Right renal pelvis (tissue), 4 donors: ENCODE measurements around the gene SERPINB8. TPM values are rescaled to one million over a fixed set of nuclear protein-coding genes. Genes with fewer than 3 reads are reported as not detected.
"Not testable (repeated sequence)": the region's sequence is repeated elsewhere in the genome, so short reads cannot be mapped to it uniquely, and the experiment has no call there.

Source experiments
- DNase-seq, 4 donors: peaks; one replicate each; pipeline ENCODE4 v3.0.0-alpha.2; 2013; ENCODE audit warnings: low read depth in 4 of 4, low spot score in 3 of 4, missing footprints in 1 of 4
- polyA plus RNA-seq, 4 donors: library from polyadenylated mRNA; unstranded; fragments of 120-200 nt; gene quantifications; one replicate each; pipeline ENCODE4 v1.2.1, GENCODE V29; 2013; ENCODE audit not compliant: insufficient read length in 4 of 4

The SERPINB8 gene, protein sequence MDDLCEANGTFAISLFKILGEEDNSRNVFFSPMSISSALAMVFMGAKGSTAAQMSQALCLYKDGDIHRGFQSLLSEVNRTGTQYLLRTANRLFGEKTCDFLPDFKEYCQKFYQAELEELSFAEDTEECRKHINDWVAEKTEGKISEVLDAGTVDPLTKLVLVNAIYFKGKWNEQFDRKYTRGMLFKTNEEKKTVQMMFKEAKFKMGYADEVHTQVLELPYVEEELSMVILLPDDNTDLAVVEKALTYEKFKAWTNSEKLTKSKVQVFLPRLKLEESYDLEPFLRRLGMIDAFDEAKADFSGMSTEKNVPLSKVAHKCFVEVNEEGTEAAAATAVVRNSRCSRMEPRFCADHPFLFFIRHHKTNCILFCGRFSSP
- polyA plus RNA-seq: 1 to 10 TPM; 4.1 to 5.7 (median 4.4) TPM

DNA sequence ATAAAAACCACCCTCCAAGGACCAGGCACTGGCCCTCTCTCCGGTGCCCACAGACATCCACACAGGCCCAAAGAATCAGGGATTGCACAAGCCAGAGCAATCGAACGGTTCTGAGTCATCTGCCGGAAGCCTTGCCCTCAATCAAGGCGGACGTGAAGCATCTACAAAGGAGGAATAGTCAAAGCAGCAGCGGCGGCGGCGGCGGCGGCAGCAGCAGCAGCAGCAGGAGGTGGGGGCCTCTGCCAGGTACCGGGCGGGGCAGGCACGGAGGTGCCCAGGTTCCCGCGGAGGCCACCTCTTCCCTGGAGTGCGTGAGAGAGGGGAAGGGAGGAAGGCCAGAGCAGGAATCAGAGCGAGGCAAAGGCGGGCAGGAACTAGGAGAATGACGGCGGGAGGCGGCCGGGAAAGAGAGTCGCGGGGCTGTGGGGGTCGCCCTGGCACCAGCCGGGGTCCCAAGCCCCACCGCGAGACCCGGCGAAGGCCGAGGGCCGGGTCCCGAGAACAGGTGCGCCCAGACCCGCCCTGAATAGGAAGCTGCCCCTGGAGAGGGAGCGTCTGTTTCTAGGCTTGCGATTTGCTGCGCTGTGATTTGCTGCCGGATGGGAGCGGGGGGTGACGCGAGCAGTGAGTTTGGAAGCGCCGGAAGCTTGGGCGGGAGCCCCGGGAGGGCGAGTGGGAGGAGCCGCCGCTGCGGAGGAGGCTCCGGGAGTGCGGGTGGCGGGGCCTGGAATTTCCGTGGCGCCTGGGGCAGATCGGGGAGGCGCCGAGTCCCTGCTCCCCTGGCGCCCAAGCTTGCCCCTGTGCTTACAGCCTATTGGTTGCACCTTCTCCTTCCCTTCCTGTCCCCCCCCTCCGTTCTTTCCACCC lies at the start of gene SERPINB8:
Gene SERPINB8 (plus strand): TSS at position 140 of the 867 bp plus-strand sequence. CDS start 8,228 bp downstream, outside the sequence.
- peak; percentile 81 to 89 (median 82) for DNase-seq

DNA sequence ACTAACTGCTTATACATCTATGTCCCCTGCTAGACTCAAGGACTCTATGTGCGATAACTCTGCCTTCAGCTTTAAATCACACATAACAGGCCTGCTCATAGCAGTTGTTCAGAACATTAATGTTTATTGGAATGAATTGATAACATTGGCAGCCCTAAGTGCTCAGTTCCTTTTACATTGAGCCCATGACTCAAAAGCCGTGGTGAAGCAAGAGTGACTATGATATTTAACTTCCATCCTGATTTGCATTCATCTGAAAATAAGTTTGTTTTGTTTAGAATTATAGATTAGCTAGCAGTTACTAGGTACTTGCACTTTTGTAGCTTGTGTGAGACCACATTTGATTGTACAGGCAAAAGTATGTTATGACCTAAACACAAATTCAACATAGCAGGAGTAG lies 47.8 kb upstream of the SERPINB8 start:
- no peak for DNase-seq

DNA sequence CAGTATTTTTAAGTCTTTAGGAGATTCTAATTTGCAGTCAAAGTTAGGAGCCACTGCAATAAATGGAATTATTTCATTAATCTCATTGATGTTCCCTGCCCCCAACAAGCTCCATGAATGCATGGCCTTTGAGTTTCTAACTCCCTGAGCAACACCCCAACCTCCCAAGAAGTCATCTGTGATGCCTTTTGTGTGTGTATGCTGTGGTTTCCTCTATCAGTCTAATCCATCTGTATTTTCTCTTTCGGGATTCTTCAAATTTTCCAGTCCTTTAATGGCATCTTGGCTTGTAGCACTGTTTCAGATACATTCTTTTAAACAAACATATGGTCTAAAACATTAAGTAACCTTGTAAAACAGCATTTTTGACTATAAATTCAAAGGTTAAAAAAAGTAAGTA lies 45.3 kb upstream of the SERPINB8 start:
- DNase-seq: no peak

DNA sequence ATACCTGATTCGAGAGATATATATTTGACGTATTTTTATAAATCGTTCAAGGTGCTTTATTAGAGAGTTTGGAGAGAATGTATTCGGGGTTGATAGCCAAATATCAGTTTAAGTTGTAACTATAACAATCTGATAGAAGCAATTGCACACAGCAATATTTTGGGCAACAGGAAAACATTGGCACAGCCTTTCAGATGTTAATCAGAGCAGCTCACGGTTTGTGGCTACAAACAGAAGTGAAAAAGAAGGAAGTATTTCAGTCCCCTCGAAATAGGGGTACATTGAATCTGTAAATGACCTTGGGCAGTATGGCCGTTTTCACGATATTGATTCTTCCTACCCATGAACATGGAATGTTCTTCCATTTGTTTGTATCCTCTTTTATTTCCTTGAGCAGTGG lies 41.5 kb upstream of the SERPINB8 start:
- no peak for DNase-seq

DNA sequence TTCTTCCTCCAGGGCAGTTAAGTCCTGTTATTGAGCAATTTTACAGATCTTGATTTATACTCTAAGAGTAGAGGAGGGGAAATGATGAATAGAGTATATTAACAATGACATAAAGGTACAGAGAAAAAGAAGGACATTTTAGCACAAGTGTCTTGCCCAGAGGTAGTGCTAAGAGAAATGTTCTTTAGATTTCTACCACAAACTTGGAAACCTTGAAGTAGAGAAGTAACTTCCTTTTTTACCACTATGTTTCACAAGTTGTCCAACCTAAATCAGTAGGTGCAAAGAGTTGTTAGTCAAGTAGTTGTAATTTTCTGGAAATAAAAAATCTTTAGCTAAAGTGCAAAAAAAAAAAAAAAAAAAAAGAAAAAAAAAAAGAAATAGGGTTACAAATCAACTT lies 40.5 kb upstream of the SERPINB8 start:
- not testable (repeated sequence) for DNase-seq

DNA sequence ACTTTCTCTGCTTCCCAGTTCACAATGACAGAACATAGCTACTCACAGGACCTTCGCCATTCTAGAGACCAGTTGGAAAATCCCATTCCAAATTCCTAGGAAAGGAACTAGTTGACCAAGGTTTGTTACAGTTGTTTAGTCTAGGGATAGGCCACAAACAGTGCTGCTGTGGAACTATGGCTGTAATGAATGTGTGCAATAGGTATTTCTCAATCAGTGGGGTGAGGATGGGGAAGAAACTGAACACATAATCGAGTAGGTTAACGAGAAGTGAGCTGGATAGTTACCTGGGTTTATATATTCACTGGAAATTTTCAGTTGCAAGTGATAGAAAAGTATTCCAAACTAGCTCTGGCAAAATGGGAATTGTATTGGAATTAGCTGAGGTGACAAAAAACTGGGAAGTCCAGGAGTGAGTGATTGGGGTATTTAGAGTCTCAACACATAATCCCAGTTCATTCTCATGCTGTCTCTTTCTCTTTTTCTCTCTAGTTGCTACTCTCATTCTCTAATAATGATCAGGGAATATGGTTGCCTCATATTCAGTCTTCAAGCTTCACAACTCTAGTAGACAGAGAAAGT lies 39.0 kb upstream of the SERPINB8 start:
- DNase-seq: no peak

DNA sequence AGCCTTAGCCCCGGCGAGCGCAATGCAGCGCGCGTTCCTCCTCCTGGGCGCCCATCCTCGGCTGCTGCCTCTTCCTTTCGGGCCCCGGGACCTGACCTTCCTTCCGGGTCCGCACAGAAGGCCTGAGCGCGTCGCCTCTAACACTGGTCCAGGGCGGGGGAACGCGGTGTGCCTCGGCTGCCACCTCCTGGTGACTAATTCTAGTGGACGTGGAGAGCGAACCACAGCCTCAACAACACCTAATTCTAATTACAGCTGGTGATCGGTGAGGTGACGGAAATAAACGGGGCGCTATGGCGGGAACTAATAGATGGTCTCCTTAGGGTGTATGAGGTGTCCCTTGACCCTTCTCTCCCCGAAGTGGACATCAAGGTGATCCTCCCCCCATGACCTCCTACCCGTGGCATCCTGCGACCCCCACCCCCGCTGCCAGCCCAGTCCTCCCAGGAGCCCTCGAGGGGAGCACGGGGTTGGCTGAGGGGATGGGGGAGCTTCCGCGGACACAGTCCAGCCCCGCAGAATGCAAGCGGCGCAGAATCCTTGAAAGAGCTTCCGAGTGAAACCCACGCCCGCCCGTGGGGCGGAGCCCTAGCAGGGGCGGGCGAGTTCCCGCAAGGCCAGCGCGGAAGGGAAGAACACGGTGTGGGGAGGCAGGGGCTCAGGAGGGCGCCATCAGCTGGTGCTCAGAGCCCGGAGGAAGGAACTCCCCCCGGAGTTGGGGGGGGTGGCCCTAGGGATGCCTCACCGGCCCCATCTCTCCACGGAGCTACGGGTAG lies 33.5 kb upstream of the SERPINB8 start:
- DNase-seq: peak; percentile 23 to 55 (median 44)

DNA sequence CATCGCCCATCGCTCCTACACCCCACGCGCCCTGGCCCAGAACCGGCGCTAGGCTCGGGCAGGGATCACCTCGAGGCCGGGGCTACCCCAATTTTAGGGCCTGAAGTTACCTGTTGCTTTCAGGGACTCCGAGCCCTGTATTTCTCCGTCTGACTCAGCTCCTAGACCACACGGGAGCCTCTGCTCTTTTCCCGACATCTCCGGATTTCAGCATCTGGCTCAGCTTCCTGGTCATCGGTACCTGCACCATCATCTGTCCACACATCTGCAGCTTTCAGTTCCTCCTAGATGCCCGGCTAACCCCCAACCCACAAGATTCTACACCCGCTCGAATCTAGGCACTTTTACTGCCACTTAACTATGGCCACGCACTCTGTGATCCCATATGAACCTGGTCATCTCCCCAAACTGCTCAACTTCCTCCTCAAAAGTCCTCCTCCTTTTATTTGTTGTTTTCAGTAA lies 32.9 kb upstream of the SERPINB8 start:
- no peak for DNase-seq

DNA sequence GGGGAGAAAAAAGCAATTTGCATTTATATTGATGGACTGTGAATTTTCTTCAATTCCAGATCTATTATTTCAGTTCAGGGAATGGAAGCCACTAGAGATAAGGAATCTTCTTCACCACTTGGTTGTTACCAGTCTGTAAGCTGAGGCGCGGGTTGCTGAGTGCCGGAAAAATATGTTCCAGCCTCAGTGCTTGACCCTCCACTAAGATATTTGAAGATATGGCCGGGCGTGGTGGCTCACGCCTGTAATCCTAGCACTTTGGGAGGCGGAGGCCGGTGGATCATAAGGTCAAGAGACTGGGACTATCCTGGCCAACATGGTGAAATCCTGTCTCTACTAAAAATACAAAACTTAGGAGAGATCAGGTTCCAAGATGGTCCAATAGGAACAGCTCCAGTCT lies 29.9 kb upstream of the SERPINB8 start:
- no peak for DNase-seq

DNA sequence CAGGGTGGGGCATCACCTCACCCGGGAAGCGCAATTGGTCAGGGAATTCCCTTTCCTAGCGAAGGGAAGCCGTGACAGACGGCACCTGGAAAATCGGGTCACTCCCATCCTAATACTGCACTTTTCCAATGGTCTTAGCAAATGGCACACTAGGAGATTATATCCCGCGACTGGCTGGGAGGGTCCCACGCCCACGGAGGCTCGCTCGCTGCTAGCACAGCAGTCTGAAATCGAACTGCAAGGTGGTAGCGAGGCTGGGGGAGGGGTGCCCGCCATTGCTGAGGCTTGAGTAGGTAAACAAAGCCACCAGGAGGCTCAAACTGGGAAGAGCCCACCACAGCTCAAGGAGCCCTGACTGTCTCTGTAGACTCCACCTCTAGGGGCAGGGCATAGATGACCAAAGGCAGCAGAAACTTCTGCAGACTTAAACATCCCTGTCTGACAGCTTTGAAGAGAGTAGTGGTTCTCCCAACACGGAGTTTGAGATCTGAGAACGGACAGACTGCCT lies 29.3 kb upstream of the SERPINB8 start:
- not testable (repeated sequence) for DNase-seq

DNA sequence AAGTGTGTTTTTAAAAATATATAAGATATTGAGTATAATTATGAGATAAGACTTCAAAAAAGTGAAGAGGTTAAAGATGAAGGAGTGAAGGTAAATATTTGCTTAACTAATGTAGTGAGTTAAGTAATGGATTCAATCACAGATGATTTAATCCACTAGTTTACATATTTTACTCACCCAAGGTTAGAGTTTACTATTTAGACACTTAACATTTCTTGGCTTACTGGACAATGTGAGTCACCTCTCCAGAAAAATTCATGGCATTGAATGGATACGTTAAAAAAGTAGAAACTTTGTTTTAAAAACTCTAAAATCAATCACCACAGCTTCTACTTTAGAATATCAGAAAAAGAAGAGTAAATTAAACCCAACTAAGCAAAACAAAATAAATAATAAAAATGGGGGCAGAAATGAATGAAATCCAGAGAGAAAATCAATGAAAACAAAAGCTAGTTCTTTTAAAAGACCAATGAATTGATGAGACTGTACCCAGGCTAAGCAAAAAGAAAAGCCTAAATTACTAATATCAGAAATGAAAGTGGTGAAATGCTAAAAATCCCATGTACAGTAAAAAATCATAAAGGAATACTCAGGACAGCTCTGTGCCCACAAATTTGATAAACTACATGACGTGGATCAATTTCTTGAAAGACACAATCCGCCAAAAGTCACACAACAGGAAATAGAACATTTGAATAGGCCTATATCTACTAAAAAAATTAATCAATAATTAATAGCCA lies 22.7 kb upstream of the SERPINB8 start:
- DNase-seq: no peak

DNA sequence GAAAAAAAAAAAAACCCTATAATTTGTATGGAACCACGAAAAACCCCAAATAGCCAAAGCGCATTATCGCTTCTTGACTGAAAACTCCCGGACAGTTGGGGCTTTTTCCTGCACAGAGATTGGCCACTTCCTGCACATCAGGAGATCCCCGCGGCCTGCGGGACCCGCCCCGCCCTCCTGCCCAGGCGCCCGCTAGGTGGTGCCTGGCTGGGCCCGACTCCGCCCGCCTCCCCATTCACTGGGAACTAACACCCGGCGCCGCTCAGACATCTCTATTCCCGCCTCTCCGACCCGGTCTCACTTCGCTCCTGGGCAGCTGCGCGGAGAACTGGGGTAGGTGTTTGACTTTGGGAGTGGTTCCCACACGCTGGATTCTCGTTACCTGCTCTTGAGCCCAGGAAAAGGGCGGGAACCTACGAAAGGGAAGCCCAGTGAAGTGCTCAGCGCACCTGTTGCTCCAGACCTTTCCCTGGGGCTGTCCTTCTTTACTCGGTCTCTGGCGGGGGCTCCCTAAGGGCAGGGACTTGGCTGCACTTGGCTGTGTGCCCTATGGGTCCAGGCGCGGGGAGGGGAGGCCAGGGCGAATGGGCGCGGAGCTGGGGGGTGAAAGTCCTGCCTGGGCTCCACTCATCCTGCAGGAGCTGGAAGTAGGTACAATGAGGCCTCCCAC lies 20.7 kb upstream of the SERPINB8 start, which contains the start of gene HMSD:
Gene HMSD (plus strand): TSS at position 234 of the 670 bp plus-strand sequence. CDS start 4,155 bp downstream, outside the sequence.
- no peak for DNase-seq

DNA sequence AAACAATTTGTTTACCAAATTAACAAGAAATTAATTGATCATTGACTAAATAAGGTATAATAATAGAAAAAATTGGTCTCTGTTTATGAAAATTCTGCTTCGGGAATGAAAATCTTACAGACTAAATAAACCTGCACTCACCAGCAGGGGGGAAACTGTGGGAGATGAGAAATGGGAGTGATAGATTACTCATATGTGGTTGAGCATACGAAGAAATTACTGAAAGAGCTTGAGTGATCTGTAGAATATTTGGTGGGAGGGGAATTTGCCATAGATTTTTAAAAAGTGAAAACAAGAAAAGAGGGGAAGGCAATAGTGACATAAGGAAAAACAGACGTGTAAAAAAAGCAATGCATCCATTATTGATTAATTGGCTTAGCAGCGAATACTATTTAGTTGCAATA lies 18.6 kb upstream of the SERPINB8 start:
- DNase-seq: no peak

DNA sequence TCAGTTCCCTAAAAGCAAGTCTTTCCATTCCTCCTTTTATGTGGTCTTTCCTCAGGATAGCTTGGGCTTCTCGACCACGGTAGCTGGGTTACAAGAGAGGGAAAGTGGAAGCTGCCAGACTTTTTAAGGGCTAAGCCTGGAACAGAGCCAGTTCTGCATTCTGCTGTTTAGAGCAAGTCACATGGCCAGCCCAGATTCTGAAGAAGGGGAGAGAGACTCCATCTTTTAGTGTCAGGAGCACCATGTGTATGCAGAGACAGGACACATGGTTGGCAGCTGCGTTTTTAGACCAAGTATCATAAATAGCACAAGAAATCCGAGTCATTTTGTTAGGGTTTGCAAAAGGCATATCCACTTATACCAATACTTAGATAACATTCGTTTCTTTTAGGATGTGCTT lies 16.1 kb upstream of the SERPINB8 start:
- DNase-seq: no peak

DNA sequence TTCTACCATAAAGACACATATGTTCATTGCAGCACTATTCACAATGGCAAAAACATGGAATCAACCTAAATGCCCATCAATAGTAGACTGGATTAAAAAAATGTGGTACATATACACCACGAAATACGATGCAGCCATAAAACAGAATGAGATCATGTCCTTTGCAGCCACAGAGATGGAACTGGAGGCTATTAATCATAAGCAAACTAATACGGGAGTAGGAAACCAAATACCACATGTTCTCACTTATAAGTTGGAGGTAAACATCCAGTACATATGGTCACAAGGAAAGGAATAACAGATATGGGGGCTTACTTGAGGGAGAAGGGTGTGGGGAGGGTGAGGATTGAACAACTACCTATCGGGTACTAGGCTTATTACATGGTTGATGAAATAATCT lies 13.1 kb upstream of the SERPINB8 start:
- DNase-seq: no peak

DNA sequence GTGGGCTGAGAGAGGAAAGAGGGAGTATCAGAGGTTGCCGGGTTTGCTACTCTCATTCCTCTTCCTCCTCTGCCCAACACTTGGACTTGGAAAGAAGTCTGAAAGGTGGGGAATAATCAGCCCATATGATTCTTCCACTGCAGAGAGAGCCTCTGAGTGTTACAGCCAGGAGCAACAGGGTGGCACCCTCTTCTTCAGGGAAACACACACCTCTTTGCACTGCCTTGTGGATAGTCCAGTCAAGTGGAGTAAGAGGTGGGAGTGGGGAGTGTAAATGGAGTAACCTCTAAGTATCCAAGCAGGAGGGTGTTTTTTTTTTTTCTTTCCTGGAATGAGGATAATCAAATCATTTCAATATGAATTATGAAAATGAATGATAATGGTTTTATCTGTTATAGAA lies 9.0 kb upstream of the SERPINB8 start:
- DNase-seq: no peak

DNA sequence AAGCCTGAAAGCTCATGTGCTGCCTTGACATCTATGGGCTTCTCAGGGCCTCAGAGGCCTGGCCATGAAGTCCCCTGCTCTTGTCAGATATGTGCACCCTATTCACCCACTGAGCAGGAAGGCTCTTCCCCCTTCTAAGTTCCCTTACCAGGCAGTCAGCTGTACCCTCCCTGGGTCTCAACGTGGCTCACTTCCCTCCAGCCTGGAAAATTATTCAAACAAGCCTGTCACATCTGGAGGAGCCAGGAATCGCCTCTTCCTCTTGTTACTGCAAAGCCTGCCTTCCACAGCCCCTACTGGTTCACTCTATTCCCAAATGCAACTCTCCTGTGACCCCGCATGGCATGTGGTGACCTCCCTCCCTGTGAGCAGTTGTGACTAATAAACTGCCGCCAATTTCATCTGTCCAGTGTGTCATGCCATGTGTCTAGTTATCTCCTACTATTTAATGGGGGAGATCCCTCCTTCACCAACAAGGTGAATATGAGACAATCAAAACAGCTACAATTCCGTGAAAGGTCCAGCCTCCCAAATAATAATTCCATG lies 8.4 kb upstream of the SERPINB8 start:
- no peak for DNase-seq

DNA sequence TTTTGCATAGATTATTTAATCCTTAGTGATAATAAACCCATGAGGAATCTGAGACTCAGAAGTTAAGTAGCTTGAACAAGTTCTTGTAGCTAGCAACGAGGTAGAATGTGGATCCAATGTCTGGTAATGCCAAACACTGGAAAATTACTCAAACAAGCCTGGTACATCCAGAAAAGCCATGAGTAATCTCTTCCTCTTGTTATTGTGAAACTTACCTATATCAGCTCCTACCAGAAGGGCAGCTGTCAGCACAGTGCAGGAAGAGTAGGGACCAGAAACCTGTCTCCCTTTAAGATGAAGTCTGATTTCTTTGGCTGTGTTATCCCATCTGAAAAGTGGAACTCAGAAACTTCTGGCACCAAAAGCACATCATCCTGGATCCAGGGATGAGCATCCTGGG lies 7.7 kb upstream of the SERPINB8 start:
- DNase-seq: no peak
